GM12801 (cell line): ENCODE data around the gene SNX4.

Experiments used
- CTCF ChIP-seq: IDR thresholded peaks from one replicate; pipeline ENCODE4 v1.5.1; 2011; ENCODE audit warnings: control low read depth; ENCODE audit not compliant: insufficient read length; ENCODE audit errors: extremely low read depth

Gene SNX4

GRCh38 chr3:125460233-125460632 is 59.8 kb downstream of the SNX4 start:
- no peak for TF ChIP-seq CTCF

GRCh38 chr3:125443923-125444322 is 76.1 kb downstream of the SNX4 start:
- no peak for TF ChIP-seq CTCF

GRCh38 chr3:125442506-125442905 is 77.5 kb downstream of the SNX4 start:
- TF ChIP-seq CTCF, result no peak

- TF ChIP-seq CTCF, result no peak
Observed at GRCh38 chr3:125440970-125441369, 79.0 kb downstream of the SNX4 start.

GRCh38 chr3:125440559-125440955 is 79.4 kb downstream of the SNX4 start:
- no peak for TF ChIP-seq CTCF

- peak; percentile 9 for TF ChIP-seq CTCF
Observed at GRCh38 chr3:125437631-125438435, 82.2 kb downstream of the SNX4 start.

- no peak for TF ChIP-seq CTCF
Observed at GRCh38 chr3:125436921-125437320, 83.1 kb downstream of the SNX4 start.
